ENCODE results near the gene JAK1.

JAK1 gene

GRCh38 chr1:64857347-64857746 is 109.0 kb downstream of the JAK1 start:
- DNase-seq = no peak

GRCh38 chr1:64856553-64856952 is 109.8 kb downstream of the JAK1 start:
- DNase-seq = peak; percentile 17

GRCh38 chr1:64855557-64855956 is 110.8 kb downstream of the JAK1 start:
- DNase-seq = no peak

GRCh38 chr1:64854674-64855073 is 111.7 kb downstream of the JAK1 start:
- DNase-seq = no peak

- DNase-seq = no peak
These were observed 114.7 kb downstream of the JAK1 start for GRCh38 chr1:64851664-64852063.

- no peak for DNase-seq
These were observed 115.5 kb downstream of the JAK1 start for GRCh38 chr1:64850846-64851245.

GRCh38 chr1:64849942-64850341 is 116.4 kb downstream of the JAK1 start:
- no peak for DNase-seq

GRCh38 chr1:64848803-64849202 is 117.5 kb downstream of the JAK1 start:
- no peak for DNase-seq

GRCh38 chr1:64848136-64848535 is 118.2 kb downstream of the JAK1 start:
- DNase-seq = no peak

GRCh38 chr1:64847666-64848065 is 118.7 kb downstream of the JAK1 start:
- DNase-seq = no peak

GRCh38 chr1:64846573-64847430 is 119.5 kb downstream of the JAK1 start:
- no peak for DNase-seq

GRCh38 chr1:64845831-64846425 is 120.4 kb downstream of the JAK1 start:
- no peak for DNase-seq

GRCh38 chr1:64844609-64845008 is 121.7 kb downstream of the JAK1 start:
- DNase-seq = no peak

GRCh38 chr1:64844175-64844574 is 122.2 kb downstream of the JAK1 start:
- no peak for DNase-seq

GRCh38 chr1:64843675-64844074 is 122.7 kb downstream of the JAK1 start:
- DNase-seq = no peak

- DNase-seq = no peak
These were observed 124.1 kb downstream of the JAK1 start for GRCh38 chr1:64842224-64842623.

- DNase-seq = no peak
These were observed 124.9 kb downstream of the JAK1 start for GRCh38 chr1:64841330-64842065.

- no peak for DNase-seq
These were observed 126.5 kb downstream of the JAK1 start for GRCh38 chr1:64839732-64840405.

- DNase-seq = no peak
These were observed 127.1 kb downstream of the JAK1 start for GRCh38 chr1:64839261-64839660.

GRCh38 chr1:64838486-64838885 is 127.9 kb downstream of the JAK1 start:
- no peak for DNase-seq

- DNase-seq = no peak
These were observed 129.5 kb downstream of the JAK1 start for GRCh38 chr1:64836802-64837201.

- no peak for DNase-seq
These were observed 131.6 kb downstream of the JAK1 start for GRCh38 chr1:64834734-64835133.

GRCh38 chr1:64830030-64830651 is 136.2 kb downstream of the JAK1 start:
- DNase-seq = no peak
